Kidney epithelial cell (primary cell): ENCODE data around the gene ALDOC. TPM values are rescaled to one million over a fixed set of nuclear protein-coding genes. Genes with fewer than 3 reads are reported as not detected.
A peak's percentile ranks its signal among the peaks of the same experiment; 100 is the strongest.

Experiments
- DNase-seq: peaks from one replicate; pipeline ENCODE4 v3.0.0-alpha.2; 2010; ENCODE audit warnings: low read depth
- H3K27me3 ChIP-seq: 2 replicates; pipeline ENCODE4 v1.6.0; 2011; ENCODE audit warnings: low read length; ENCODE audit not compliant: control insufficient read depth, insufficient read depth
- H3K36me3 ChIP-seq: 2 replicates; pipeline ENCODE4 v1.5.1; 2011; ENCODE audit warnings: low read length; ENCODE audit not compliant: control insufficient read depth, insufficient read depth
- H3K4me3 ChIP-seq: 2 replicates; pipeline ENCODE4 v1.5.1; 2011; ENCODE audit warnings: low read depth, mild to moderate bottlenecking, control low read depth, low read length
- total RNA-seq: library from RNA; depleted of rRNA; stranded (reverse); fragments of >200 nt; gene quantifications from 2 replicates; pipeline ENCODE4 v1.2.3, GENCODE V29; 2015
- TF ChIP-seq, protein P1 (sequence below): IDR thresholded peaks from 2 replicates; pipeline ENCODE4 v1.5.1; 2011; ENCODE audit warnings: mild to moderate bottlenecking, moderate library complexity, low read length, control low read depth, inconsistent platforms; ENCODE audit not compliant: insufficient read depth, poor library complexity, severe bottlenecking

The ALDOC gene
- total RNA-seq, 1 donor from 2014 or later = 20.8 TPM

DNA sequence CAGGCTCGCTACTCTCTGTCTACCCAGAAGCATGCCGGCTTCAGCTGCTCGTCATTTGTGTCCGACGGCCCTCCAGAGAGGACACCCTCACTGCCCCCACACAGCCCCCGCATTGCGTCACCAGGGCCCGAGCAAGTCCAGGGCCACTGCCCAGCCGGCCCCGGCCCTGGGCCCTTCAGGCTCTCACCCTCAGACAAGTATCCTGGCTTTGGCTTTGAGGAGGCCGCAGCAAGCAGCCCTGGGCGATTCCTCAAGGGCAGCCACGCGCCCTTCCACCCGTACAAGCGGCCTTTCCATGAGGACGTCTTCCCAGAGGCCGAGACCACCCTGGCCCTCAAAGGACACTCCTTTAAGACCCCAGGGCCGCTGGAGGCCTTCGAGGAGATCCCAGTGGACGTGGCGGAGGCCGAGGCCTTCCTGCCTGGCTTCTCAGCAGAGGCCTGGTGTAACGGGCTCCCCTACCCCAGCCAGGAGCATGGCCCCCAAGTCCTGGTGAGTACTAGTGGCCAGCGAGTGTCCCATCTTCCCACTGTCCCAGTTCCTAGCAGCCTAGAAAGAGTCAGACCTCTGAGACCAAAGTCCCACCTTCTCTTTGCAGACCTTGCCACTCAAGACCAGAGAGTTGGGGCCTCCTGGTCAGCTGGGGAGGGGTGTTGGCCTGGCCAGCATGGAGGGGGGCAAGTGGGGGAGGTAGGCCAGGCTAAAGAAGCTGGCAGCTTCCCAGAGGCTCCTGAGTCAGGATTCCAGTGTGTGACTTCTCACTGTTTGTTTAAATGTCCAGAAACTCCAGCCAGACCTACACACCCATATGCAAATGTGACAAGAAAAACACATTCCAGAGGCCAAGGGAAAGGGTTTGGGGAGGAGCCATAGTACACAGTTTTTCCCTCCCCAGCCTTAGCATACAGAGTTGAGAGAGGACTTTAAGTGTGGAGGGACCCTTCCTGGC lies 51.9 kb downstream of the ALDOC start:
- Histone ChIP-seq H3K36me3 (no peaks in the 10 kb centered on the region), H3K4me3 (no peak overlapping the region), H3K27me3 (peaks cover 10% of the 10 kb centered on the region)
- TF ChIP-seq, protein P1, sequence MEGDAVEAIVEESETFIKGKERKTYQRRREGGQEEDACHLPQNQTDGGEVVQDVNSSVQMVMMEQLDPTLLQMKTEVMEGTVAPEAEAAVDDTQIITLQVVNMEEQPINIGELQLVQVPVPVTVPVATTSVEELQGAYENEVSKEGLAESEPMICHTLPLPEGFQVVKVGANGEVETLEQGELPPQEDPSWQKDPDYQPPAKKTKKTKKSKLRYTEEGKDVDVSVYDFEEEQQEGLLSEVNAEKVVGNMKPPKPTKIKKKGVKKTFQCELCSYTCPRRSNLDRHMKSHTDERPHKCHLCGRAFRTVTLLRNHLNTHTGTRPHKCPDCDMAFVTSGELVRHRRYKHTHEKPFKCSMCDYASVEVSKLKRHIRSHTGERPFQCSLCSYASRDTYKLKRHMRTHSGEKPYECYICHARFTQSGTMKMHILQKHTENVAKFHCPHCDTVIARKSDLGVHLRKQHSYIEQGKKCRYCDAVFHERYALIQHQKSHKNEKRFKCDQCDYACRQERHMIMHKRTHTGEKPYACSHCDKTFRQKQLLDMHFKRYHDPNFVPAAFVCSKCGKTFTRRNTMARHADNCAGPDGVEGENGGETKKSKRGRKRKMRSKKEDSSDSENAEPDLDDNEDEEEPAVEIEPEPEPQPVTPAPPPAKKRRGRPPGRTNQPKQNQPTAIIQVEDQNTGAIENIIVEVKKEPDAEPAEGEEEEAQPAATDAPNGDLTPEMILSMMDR = no peak
- peak; percentile 58 for DNase-seq

DNA sequence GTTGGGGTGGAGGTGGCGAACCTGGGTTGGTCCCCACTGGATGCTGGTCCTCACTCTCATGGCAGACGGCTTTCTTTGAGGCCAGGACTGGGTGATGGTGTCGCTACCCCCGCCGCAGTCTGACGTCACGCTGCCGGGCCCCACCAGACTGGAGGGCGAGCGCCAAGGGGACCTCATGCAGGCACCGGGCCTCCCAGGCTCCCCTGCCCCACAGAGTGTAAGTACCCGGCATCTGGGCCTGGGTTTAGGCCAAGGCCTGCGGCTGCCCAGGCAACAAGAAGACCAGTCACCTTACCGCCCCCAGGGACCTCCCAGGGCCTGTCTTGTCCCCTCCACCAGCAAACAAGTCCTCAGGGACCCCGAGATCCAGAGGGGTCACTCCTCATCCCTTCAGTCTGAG lies 52.8 kb downstream of the ALDOC start:
- Histone ChIP-seq H3K27me3 (peaks cover 10% of the 10 kb centered on the region), H3K36me3 (no peaks in the 10 kb centered on the region), H3K4me3 (no peak overlapping the region)
- TF ChIP-seq, protein P1 = no peak
- DNase-seq = no peak

DNA sequence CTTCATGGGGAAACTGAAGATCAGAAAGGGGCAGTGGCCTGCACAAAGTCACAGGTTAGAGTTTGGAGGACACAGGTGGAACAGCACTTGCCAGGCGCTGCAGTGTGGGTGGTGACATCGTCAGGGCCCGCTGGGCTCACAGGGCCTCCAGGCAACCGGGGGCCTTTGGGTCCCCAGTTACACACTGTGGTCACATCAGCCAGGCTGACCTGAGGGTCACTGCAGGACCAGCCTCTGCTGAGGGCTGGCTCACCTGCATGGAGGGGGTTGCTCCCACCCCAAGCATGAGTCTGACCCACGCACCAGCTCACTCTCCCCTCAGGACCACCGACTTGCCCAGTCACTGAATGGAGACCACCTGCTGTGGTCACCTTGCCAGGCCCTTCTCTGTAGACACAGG lies 53.5 kb downstream of the ALDOC start:
- Histone ChIP-seq H3K27me3 (peaks cover 10% of the 10 kb centered on the region), H3K4me3 (no peak overlapping the region), H3K36me3 (no peaks in the 10 kb centered on the region)
- TF ChIP-seq, protein P1 = no peak
- DNase-seq = no peak

Other genes starting within 250 kb of the ALDOC start
- 39.7 and 40.0 TPM in 2 replicates for gene IFT20, start 241.4 kb downstream of the ALDOC start, total RNA-seq
- 85.9 and 99.7 TPM in 2 replicates for gene TNFAIP1, start 241.1 kb downstream of the ALDOC start, total RNA-seq
- gene POLDIP2, start 219.4 kb downstream of the ALDOC start, total RNA-seq = 103 and 118 TPM in 2 replicates
- gene SEBOX, start 211.7 kb downstream of the ALDOC start, total RNA-seq = not detected in 2 replicates
- 0.27 TPM in 1 of 2 replicates, not detected in the other for gene VTN, start 206.6 kb downstream of the ALDOC start, total RNA-seq
- gene SARM1, start 205.2 kb downstream of the ALDOC start, total RNA-seq = 10.1 and 12.0 TPM in 2 replicates
- 5.2 and 6.2 TPM in 2 replicates for gene SLC46A1, start 170.7 kb downstream of the ALDOC start, total RNA-seq
- gene SLC13A2, start 103.3 kb downstream of the ALDOC start, total RNA-seq = not detected in 2 replicates
- not detected in 2 replicates for gene FOXN1, start 70.5 kb downstream of the ALDOC start, total RNA-seq
- 40.6 and 49.4 TPM in 2 replicates for gene UNC119, start 24.3 kb downstream of the ALDOC start, total RNA-seq
- 52.9 and 65.2 TPM in 2 replicates for gene PIGS, start 5.4 kb downstream of the ALDOC start, total RNA-seq
- gene SPAG5, start 22.1 kb upstream of the ALDOC start, total RNA-seq = 8.4 and 9.7 TPM in 2 replicates
- gene RSKR, start 37.3 kb upstream of the ALDOC start, total RNA-seq = 2.3 and 12.2 TPM in 2 replicates
- 116 and 124 TPM in 2 replicates for gene BLTP2, start 68.3 kb upstream of the ALDOC start, total RNA-seq
- 41.2 and 65.1 TPM in 2 replicates for gene SDF2, start 85.0 kb upstream of the ALDOC start, total RNA-seq
- 36.7 and 52.9 TPM in 2 replicates for gene SUPT6H, start 85.3 kb upstream of the ALDOC start, total RNA-seq
- 0.58 and 3.7 TPM in 2 replicates for gene PROCA1, start 135.0 kb upstream of the ALDOC start, total RNA-seq
- gene RAB34, start 141.0 kb upstream of the ALDOC start, total RNA-seq = 283 and 314 TPM in 2 replicates
- 604 and 716 TPM in 2 replicates for gene RPL23A, start 143.1 kb upstream of the ALDOC start, total RNA-seq
- 4.7 and 5.1 TPM in 2 replicates for gene TLCD1, start 149.3 kb upstream of the ALDOC start, total RNA-seq
- gene NEK8, start 151.9 kb upstream of the ALDOC start, total RNA-seq = 4.3 TPM in 2 replicates
- gene TRAF4, start 167.1 kb upstream of the ALDOC start, total RNA-seq = 163 and 174 TPM in 2 replicates